Left cardiac atrium (tissue), 4 donors: Measurements from ENCODE around the gene PRKN. TPM values are rescaled to one million over a fixed set of nuclear protein-coding genes. Genes with fewer than 3 reads are reported as not detected.

Experiments
- ATAC-seq, 2 donors: fragments of 200-7000 bp; cut with Tn5 transposase; one replicate each; pipeline ENCODE4 v1.9.1; 2020; ENCODE audit warnings: mild to moderate bottlenecking in 2 of 2, moderate library complexity in 2 of 2
- DNase-seq: peaks from one replicate; pipeline ENCODE4 v3.0.0-alpha.2; 2020
- intact Hi-C, 2 donors: fragments of 100-400 bp; cut with DNase I; formaldehyde crosslinking; loops; one replicate each; pipeline versions ENCODE4 v1.14.1 to v1.15.1; 2022 to 2023
- total RNA-seq, 2 donors: library from RNA; stranded (reverse); fragmentation: NEBNext Ultra II Directional; extraction: Animal tissue kit (Norgen Biotek cat#: 25700); gene quantifications; one replicate each; pipeline ENCODE4 v1.2.1, GENCODE V29; 2021
- donor health status: DM: no; HTN: yes; CAD: no.
- donor health status: DM: no; HTN: yes; CAD: no; lungs with severe emphysema.
- donor health status: DM: yes; HTN: yes; CAD: no.
- donor health status: Dilated cardiomyopathy.

PRKN gene
- total RNA-seq, 2 donors from 2014 or later, result 13.8 to 22.2 TPM

- ATAC-seq, result no peak
- intact Hi-C loops, result no loop called here
- no peak for DNase-seq
Measured at GRCh38 chr6:162014069-162014811, 713.3 kb downstream of the PRKN start.

GRCh38 chr6:162005372-162005771, 722.2 kb downstream of the PRKN start:
- intact Hi-C loops, result loop anchor here in 1 of 2 donors (10.0 kb wide), 1 partner anchor 131 kb away; no protein-coding TSS in a partner anchor
- ATAC-seq (no peak), DNase-seq (no peak)

GRCh38 chr6:161996783-161997182, 730.8 kb downstream of the PRKN start:
- intact Hi-C loops, result no loop called here
- DNase-seq (no peak), ATAC-seq (no peak)

- DNase-seq, result no peak
- no peak for ATAC-seq
- intact Hi-C loops, result no loop called here
Measured at GRCh38 chr6:161985876-161986423, 741.6 kb downstream of the PRKN start.

- ATAC-seq (no peak), DNase-seq (no peak)
- intact Hi-C loops, result no loop called here
Measured at GRCh38 chr6:161984713-161985112, 742.9 kb downstream of the PRKN start.

- intact Hi-C loops, result no loop called here
- no peak for DNase-seq
- no peak for ATAC-seq
Measured at GRCh38 chr6:161976553-161976952, 751.0 kb downstream of the PRKN start.

GRCh38 chr6:161973064-161973463, 754.5 kb downstream of the PRKN start:
- ATAC-seq (no peak), DNase-seq (no peak)
- intact Hi-C loops, result no loop called here

GRCh38 chr6:161971043-161971442, 756.5 kb downstream of the PRKN start:
- intact Hi-C loops, result no loop called here
- ATAC-seq (no peak), DNase-seq (no peak)

- intact Hi-C loops, result no loop called here
- ATAC-seq, result no peak
- no peak for DNase-seq
Measured at GRCh38 chr6:161963634-161964234, 763.8 kb downstream of the PRKN start.

GRCh38 chr6:161963181-161963580, 764.4 kb downstream of the PRKN start:
- ATAC-seq (no peak), DNase-seq (no peak)
- intact Hi-C loops, result no loop called here

- ATAC-seq (no peak), DNase-seq (no peak)
- intact Hi-C loops, result no loop called here
Measured at GRCh38 chr6:161961796-161962195, 765.8 kb downstream of the PRKN start.

- no peak for ATAC-seq
- no peak for DNase-seq
- intact Hi-C loops, result no loop called here
Measured at GRCh38 chr6:161961046-161961445, 766.5 kb downstream of the PRKN start.

GRCh38 chr6:161959072-161959471, 768.5 kb downstream of the PRKN start:
- intact Hi-C loops, result no loop called here
- peak in 1 of 2 donors; percentile 82 for ATAC-seq
- no peak for DNase-seq

- no peak for ATAC-seq
- intact Hi-C loops, result no loop called here
- no peak for DNase-seq
Measured at GRCh38 chr6:161956082-161956481, 771.5 kb downstream of the PRKN start.

- ATAC-seq (no peak), DNase-seq (no peak)
- intact Hi-C loops, result no loop called here
Measured at GRCh38 chr6:161954699-161955276, 772.8 kb downstream of the PRKN start.

GRCh38 chr6:161954077-161954476, 773.5 kb downstream of the PRKN start:
- ATAC-seq (no peak), DNase-seq (no peak)

GRCh38 chr6:161951126-161951525, 776.4 kb downstream of the PRKN start:
- no peak for DNase-seq
- intact Hi-C loops, result no loop called here
- ATAC-seq, result peak in 1 of 2 donors; percentile 30

More at GRCh38 chr6:161954077-161954476, 773.5 kb downstream of the PRKN start:
- intact Hi-C loops, result no loop called here

- intact Hi-C loops, result no loop called here
- no peak for DNase-seq
- ATAC-seq, result no peak
Measured at GRCh38 chr6:161949531-161949930, 778.0 kb downstream of the PRKN start.

GRCh38 chr6:161948462-161948861, 779.1 kb downstream of the PRKN start:
- intact Hi-C loops, result no loop called here
- DNase-seq (no peak), ATAC-seq (no peak)

- no peak for DNase-seq
- intact Hi-C loops, result no loop called here
- no peak for ATAC-seq
Measured at GRCh38 chr6:161947371-161947770, 780.2 kb downstream of the PRKN start.
